Suppressor macrophage treated with lipopolysaccharide for 4 hours (primary cell): ENCODE data around the gene STXBP6.
"Not testable (repeated sequence)": the region's sequence is repeated elsewhere in the genome, so short reads cannot be mapped to it uniquely, and the experiment has no call there.

Source experiments
- DNase-seq: peaks from one replicate; pipeline ENCODE4 v3.0.0-alpha.2; 2020

The STXBP6 gene

GRCh38 chr14:24790196-24790595 lies 259.8 kb downstream of the STXBP6 start:
- no peak for DNase-seq

GRCh38 chr14:24789378-24789884 lies 260.5 kb downstream of the STXBP6 start:
- no peak for DNase-seq

GRCh38 chr14:24785698-24786097 lies 264.2 kb downstream of the STXBP6 start:
- no peak for DNase-seq

- no peak for DNase-seq
Measured at GRCh38 chr14:24784981-24785380, 265.0 kb downstream of the STXBP6 start.

GRCh38 chr14:24783791-24784190 lies 266.2 kb downstream of the STXBP6 start:
- no peak for DNase-seq

- no peak for DNase-seq
Measured at GRCh38 chr14:24780281-24780680, 269.7 kb downstream of the STXBP6 start.

GRCh38 chr14:24777678-24778077 lies 272.3 kb downstream of the STXBP6 start:
- DNase-seq, result no peak

DNA sequence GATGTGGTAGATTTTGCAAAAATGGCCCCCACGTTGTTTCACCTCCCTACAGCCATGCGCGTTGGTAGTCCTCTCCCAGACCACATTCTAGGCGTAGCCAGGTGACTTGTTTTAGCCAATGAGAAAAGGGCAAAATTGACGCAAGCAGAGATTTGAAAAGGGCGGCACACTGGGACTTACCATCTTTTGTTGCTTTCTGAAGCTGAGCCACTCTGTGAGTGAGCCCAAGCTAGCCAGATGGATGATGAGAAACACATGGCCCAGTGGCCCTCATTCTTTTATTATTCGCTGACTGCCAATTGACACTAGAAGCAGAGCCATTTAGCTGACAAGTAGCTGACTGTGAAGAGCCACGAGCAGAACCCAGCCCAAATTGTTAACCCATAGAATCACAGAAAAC lies 274.0 kb downstream of the STXBP6 start:
- no peak for DNase-seq

- DNase-seq, result no peak
Measured at GRCh38 chr14:24774187-24774915, 275.6 kb downstream of the STXBP6 start.

- DNase-seq, result not testable (repeated sequence)
Measured at GRCh38 chr14:24773564-24773963, 276.4 kb downstream of the STXBP6 start.

DNA sequence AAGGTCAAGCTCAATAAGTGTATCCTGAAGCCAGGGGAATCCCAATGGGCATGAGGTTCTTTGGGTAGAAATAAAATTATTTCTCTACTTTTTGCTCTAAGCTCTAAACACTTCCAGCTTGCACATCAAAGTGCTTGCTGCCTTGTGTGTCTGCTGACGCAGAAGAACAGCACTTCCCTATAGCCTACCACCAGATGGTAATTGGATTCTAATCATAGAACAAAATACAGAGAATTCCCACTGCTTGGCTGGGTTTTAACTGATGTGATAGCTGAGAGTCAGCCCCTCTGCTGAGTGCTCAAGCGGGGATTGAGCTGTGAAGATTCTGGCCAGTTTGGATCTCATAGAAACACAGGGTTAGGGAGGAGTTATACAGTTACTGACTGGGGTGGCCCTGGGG lies 283.5 kb downstream of the STXBP6 start:
- no peak for DNase-seq

GRCh38 chr14:24761141-24761540 lies 288.8 kb downstream of the STXBP6 start:
- DNase-seq, result no peak
